Endodermal cell (in vitro differentiated cells): ENCODE results near the gene C12orf56. TPM values are rescaled to one million over a fixed set of nuclear protein-coding genes. Genes with fewer than 3 reads are reported as not detected.

Experiments
- total RNA-seq, 2 donors: library from RNA; stranded (reverse); fragmentation: NEBNext Ultra II Directional in 1 of 2; extraction: Animal tissue kit (Norgen Biotek cat#: 25700) in 1 of 2; gene quantifications; 2 replicates in 1 of 2; 3 replicates in 1 of 2; pipeline ENCODE4 v1.2.1, GENCODE V29; 2021

C12orf56 gene
- total RNA-seq, 2 donors from 2014 or later: 0.77 to 3.0 TPM

Other genes starting within 250 kb of the C12orf56 start
- 10 to 100 TPM in 1 of 2 donors, 1 to 10 TPM in 1; 8.0 to 16.6 TPM for gene KICS2, start 168.5 kb downstream of the C12orf56 start, total RNA-seq
- 100 to 1,000 TPM in 1 of 2 donors, 10 to 100 TPM in 1; 94.9 to 100 TPM for gene XPOT, start 13.6 kb upstream of the C12orf56 start, total RNA-seq
- 10 to 100 TPM; 23.9 to 25.1 TPM for gene TBK1, start 61.4 kb upstream of the C12orf56 start, total RNA-seq
- gene RASSF3, start 219.7 kb upstream of the C12orf56 start, total RNA-seq: 10 to 100 TPM; 52.0 to 54.5 TPM